GM18867 (cell line): ENCODE results near the gene TESK2.
"Not testable (repeated sequence)": the region's sequence is repeated elsewhere in the genome, so short reads cannot be mapped to it uniquely, and the experiment has no call there.

Source experiments
- ATAC-seq: cut with Tn5 transposase; IDR thresholded peaks from one replicate; pipeline ENCODE4 v1.9.1; 2021; ENCODE audit warnings: mild to moderate bottlenecking, moderate library complexity; ENCODE audit not compliant: unreplicated experiment

Gene TESK2

DNA sequence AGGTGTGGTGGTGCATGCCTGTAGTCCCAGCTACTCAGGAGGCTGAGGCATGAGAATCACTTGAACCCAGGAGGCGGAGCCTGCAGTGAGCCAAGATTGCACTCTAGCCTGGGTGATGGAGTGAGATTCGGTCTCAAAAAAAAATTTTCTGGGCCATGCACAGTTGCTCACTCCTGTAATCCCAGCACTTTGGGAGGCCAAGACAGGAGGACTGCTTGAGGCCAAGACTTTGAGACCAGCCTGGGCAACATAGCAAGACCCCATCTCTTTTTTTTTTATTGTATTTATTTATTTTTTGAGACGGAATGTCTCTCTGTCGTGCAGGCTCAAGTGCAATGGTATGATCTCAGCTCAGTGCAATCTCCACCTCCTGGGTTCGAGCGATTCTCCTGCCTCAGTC lies 16.8 kb downstream of the TESK2 start:
- not testable (repeated sequence) for ATAC-seq

DNA sequence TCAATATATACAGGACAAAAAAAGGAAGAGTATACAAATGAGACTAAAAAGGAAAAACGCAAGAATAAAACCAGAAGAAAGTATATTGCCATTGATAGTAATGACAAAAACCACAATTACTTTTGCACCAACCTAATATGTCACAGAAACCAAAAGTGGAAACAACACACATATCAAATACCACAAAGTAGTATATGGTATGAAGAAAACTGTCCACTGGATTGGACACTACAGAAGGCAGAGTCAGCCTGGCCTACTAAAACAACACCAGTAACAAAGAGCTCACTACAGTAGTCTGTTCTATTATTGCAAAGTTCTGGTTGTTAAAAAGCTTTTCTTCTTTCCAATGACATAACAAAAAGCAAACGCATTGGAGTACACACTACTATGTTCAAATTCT lies 17.7 kb downstream of the TESK2 start:
- ATAC-seq, result peak; percentile 68

DNA sequence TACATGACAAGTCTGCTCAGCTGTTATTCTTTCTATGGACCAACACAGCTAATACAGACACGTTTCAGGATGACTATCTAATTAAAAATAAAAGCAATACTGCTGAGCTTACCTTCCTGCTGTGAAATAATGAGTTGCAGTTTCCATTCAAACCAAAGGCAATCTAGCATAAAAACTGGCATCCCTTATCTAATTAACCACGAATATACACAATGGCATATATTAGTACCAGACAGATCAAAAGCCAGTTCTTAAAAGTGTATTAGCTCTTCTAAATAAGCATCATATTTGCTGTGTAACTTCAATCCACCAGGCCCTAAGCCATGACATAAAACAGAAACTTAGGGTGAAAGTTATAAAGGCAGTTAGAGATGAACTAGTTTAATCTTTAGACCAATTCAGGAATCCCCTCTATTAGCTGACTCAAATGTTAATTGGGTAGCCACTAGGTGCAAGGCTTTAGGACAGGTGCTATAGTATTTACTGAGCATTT lies 20.6 kb downstream of the TESK2 start:
- ATAC-seq, result no peak

DNA sequence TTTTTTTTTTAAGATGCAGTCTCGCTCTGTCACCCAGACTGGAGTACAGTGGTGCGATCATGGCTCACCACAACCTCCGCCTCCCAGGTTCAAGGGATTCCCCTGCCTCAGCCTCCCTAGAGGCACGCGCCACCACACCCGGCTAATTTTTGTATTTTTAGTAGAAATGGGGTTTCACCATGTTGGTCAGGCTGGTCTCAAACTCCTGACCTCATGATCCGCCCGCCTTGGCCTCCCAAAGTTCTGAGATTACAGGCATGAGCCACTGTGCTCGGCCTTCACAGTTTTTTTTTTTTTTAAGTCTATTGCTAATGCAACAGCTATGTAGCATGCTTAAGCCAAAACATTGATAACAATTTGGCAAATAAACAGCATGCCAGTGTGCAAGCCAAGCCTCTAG lies 23.6 kb downstream of the TESK2 start:
- ATAC-seq, result peak; percentile 55

DNA sequence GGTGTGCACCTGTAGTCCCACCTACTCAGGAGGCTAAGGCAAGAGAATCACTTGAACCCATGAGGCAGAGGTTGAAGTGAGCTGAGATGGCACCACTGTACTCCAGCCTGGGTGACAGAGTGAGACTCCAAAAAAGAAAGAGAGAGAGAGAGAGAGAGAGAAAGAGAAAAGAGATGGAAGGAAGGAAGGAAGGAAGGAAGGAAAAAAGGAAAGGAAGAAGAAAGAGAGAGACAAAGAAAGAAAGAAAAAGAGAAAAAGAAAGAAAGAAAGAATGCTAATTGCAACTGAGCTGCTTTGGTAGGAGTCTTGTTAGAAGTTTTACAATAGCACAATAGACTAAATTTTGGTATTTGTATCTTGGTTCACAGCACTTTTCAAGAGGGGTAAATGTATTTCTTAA lies 25.7 kb downstream of the TESK2 start:
- no peak for ATAC-seq

DNA sequence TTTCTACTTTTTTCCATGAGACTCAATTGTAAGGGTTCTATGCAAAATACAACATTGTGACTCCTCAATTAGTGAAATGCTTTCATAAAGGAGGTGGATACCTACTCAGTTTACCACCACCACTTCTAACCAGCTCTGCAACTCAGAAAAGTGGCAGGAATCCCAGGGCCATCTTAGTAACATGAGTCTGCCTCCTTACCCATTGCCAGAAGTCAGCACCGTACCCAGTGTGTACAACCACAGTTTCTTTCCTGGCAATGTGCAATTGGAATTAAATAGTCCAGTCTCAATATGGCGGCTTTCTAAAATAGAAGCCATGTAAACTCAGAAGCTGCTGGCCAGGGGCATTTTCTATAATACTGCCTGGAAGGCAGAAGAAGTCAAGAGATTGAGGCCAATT lies 32.1 kb downstream of the TESK2 start:
- no peak for ATAC-seq

DNA sequence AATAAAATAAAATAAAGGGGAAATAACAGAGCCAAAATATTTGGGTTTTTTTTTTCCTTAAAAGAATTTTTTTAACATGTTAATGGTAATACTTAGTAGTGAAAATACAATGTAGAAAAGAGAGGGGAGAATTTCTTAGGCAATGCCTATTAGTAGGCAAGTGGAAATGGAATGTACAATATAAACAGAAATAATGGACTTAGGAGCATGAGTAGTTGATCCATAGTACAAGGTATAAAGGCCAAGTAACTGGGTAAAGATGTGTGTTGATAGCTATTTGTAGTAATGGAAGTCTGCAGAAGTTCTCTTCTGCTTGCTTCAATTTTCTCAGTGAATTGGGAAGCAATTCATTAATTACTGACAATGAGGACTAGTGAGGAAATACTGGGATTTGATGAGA lies 34.4 kb downstream of the TESK2 start:
- ATAC-seq, result no peak

DNA sequence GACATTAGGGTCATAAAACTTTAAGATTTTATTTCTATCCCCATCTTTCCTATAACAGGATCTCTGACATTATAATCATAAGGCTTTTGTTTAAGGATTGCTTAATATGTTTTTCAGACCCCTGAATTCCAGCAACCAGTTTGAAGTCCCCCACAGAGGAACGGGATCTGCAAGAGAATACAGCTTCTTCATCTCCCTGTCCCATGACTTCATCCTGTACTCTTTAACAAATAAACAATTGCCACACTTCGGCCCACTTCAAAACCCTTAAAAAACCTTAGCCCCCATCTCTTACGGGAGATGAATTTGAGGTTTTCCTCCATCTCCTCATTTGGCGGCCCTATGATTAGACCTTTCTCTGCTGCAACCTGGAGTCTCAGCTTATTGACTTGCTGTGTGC lies 35.8 kb downstream of the TESK2 start:
- ATAC-seq, result no peak

DNA sequence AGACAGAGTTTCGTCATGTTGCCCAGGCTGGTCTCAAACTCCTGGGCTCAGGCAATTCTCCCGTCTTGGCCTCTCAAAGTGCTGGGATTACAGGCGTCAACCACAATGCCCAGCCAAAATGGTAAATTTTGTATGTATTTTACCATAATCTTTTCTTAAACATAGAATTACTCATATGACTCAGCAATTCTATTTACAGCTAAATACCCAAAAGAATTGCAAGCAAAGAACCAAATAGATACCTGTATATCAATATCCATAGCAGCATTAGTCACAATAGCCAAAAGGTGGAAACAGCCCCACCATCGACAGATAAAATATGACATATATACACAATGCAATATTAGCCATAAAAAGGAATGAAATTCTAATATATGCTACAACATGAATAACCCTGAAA lies 36.5 kb downstream of the TESK2 start:
- no peak for ATAC-seq

DNA sequence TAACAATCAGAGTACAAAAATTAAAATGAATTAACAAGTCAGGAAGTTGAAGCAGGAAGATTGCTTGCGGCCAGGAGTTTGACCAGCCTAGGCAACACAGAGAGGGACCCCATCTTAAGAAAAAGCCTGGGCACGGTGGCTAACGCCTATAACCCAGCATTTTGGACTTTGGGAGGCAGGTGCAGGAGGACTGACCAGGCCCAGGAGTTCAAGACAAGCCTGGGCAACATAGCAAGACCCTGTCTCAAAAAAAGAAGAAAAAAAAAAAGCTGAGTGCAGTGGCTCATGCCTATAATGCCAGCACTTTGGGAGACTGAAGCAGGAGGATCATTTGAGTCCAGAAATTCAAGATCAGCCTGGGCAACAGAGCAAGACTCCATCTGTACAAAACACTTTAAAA lies 38.5 kb downstream of the TESK2 start:
- ATAC-seq, result no peak

DNA sequence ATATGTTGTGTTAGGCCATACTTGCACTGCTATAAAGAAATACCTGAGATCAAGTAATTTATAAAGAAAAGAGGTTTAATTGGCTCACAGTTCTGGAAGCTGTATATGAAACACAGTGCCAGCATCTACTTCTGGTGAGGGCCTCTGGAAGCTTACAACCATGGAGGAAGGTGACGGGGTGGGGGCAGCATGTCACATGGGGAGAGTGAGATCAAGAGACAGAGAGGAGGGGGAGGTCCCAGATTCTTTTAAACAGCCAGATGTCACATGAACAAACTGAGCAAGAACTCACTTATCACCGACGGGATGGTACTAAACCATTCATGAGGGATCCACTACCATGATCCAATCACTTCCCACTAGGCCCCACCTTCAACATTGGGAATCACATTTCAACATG lies 42.6 kb downstream of the TESK2 start:
- ATAC-seq, result no peak

DNA sequence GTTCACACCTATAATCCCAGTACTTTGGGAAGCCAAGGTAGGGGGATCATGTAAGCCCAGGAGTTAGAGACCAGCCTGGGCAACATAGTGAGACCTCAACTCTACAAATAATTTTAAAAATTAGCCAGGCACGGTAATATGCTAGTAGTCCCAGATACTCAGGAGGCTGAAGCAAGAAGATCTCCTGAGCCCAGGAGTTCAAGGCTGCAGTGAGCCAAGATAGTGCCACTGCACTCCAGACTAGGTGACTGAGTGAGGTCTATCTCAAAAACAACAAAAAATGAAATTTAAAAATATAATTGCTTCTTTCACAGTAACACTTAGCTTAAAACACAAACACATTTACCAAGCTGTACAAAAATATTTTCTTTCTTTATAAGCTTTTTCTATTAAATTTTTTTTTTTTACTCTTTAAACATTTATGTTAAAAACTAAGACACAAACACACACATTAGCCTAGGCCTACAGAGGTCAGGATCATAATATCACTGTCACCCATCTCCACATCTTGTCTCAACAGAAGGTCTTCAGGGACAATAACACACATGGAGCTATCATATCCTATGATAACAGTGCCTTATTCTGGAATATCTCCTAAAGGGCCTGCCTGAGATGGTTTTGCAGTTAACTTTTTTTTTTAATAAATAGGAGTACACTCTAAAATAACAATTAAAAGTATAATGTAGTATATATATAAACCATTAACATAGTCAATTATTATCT lies 43.9 kb downstream of the TESK2 start:
- no peak for ATAC-seq

DNA sequence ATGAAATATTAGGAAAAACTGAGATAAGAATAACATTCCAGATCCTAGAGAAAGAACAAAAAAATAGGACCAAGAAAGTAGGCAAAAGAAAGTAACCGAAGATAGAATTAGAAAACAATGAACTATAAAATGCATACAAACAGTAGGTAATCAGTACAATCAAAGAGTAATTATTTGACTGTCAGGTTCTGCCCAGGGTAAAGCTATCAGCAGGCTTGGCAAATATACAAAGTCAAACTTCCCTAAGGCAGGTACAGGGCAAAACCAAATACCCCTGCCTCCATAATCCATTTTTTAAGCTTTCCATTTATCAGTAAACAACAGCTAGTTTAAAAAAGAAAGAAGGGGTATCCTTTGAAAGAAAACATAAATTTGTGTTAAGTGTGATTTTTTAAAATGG lies 44.4 kb downstream of the TESK2 start:
- no peak for ATAC-seq

DNA sequence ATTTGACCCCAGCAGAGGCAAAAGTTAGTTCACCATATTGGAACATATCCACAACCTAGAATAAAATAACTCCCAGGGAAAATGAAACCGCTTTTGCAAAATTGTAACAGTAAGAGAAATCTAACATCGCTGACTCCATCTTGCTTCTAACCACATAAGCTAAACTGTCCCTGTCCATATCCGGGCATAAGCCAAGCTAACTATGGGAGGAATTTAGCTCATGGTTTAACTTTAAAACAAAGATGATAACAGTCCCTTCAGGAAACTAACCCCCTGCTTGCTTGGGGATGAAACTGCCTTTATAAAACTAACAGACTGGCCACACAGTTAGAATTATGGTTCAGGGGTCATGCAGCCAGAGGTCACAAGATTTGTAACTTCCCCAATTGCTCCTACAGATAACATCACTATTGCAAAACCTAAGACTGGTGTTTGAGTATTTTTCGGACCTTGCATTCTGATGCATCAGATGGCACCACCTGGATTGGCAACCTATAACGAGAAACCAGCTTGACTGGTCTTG lies 46.3 kb downstream of the TESK2 start:
- ATAC-seq, result no peak

DNA sequence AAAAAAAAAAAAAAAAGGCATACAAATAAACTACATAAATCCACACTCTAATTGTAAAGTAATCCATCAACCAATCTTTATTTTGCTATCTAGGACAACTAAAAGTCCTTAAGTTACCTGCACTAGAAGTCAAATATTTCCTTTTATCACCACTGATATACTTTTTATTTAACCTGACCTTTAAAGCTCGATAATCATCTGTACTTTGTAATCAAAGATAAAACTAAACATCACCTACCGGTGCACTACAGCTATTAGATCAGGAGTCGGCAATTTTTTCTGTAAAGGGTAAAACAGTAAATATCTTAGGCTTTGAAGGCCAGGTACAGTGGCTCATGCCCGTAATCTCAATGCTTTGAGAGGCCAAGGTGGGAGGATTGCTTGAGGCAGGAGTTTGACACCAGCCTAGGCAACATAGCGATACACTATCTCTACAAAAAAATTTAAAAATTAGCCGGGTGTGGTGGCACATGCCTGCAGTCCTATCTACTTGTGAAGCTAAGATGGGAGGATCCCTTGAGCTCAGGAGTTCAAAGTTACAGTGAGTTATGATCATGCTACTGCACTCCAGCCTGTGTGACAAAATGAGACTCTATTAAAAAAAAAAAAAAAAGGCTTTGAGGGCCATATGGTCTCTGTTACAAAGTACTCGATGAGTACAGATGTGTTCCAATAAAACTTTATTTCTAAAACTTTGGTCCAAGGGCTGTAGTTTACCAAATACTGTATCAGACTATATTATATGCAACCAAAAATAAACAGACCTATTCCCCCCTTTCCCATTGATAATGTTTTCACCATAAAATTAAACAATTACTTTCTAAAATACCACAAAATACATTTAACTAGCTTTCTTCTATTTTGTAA lies 47.1 kb downstream of the TESK2 start:
- no peak for ATAC-seq

DNA sequence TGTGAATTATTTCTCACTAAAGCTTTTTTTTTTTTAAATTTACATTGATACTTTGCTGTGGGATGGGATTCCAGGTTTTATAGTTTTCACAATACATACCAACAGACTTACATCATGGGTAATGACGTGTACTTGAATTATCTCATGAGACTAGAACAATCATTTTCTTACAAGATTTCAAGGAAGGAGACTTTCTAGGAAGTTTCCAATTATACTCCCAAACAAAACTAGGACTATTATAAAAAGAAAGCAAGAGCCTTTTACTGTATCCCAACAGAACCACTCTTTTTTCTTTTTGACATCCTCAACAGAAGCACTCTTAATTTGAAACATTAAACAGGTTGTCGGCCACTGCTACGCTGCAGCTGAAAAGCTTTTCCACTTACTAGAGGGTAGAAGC lies 48.7 kb downstream of the TESK2 start:
- no peak for ATAC-seq

DNA sequence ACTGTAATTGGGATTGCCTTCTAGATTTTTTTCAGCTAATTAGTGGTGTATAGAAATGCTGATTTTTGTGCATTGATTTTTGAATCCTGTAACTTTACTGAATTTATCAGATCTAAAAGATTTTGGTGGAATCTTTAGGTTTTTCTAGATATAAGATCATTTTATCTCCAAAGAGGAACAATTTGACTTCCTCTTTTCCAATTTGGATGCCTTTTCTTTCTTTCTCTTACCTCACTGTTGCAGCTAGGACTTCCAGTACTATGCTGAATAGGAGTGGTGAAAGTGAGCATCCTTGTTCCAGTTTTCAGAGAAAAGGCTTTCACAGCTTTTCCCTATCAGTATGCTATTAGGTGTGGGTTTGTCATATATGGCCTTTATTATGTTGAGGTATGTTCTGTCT lies 53.6 kb downstream of the TESK2 start:
- no peak for ATAC-seq

DNA sequence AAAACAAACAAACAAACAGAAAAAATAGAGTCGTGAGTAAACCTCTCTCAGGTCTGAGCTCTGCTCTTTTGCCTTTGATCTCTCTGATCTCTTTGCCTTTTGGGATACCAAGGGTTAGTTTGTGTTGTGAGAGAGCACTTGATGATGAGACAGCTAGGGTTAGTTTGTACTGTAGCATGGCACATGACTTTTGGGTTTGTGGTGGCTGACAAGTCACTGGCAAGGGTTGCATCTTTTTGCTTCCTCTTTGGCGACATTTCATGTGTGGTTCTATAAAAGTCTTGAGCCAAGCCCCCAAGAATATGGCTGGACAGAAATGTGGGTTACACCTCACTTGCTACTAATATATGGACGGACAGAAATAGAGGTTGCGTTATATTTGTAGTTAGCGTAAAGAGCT lies 60.5 kb downstream of the TESK2 start:
- ATAC-seq, result no peak

DNA sequence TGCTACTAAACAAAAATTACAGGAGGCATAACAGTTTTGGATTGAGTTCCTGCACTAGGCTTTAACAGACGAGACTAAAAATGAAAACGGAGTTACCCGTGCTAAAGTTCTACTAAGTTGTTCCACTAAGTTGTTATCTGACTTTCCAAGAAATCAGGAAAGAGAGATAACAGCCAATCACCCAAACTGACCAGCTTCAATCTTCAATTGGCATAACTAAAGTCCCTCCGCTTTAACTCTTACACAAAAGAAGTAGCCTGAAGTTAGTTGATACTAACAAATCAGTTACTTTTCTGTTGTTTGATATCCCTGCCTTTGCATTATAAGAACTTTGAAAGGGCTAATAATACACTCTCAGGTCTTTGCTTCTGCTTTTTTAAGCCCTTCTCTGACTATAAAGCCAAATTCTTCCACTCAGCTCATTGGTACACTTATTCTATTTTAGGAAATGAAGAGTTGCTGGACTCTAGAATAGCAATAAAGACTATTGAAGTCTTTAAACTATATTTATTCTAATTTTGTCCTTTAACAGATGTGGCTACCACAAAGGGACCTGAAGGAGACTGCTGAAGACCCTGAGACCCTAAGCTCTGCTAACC lies 61.3 kb downstream of the TESK2 start:
- ATAC-seq, result no peak

DNA sequence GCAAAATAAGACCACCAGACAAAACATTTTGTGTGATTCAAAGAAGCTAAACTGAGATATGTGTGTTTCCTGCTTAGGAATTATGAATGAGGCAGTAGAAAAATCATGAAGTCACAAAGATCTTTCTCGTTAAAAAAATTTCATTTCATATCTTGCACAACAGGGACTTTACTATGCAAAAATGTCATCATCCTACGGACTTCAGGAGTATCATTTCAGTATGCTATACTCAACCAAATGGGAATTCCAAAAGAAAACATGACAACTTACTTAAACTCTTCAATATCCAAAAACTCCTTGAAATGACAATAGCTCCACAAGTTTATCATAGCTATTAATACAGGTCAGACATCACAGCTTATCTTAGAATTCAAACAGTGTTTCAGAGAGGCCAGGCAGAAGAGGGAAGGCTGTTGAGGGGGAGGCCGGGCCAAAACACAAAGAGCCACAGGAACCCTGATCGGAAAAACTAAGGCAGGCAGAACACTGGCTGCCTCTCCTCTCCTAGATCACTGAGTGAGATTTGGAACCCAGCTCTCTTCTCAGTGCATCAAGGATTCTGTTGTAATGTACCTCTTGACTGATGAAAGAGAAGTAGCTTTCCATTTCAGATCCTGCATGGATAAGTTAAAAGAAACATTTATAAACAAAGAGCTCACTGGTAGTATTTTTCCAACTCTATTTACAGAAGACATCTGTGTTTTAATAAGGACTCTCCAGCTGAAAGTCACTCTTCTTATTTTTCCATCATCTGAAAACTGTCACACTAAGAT lies 66.9 kb downstream of the TESK2 start:
- ATAC-seq, result no peak

DNA sequence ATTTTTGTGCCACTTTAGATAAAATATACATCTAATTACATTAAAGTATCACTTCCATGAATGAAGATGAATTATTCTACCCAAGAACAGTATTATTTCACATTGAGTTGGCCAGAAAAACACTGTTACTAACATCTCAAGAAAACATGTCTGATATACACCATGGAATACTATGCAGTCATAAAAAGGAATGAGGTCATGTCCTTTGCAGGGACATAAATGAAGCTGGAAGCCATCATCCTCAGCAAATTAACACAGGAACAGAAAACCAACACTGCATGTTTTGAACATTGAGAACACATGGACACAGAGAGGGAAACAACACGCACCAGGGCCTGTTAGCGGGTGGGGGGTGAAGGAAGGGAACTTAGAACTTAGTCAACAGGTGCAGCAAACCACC lies 69.0 kb downstream of the TESK2 start:
- no peak for ATAC-seq
